Epithelial cell of proximal tubule (primary cell): ENCODE measurements around the gene TRIM60. TPM values are rescaled to one million over a fixed set of nuclear protein-coding genes. Genes with fewer than 3 reads are reported as not detected.
"Not testable (repeated sequence)": the region's sequence is repeated elsewhere in the genome, so short reads cannot be mapped to it uniquely, and the experiment has no call there.

ENCODE experiments used
- DNase-seq: peaks from one replicate; pipeline ENCODE4 v3.0.0-alpha.2; 2011; ENCODE audit warnings: low read depth
- H3K4me3 ChIP-seq: 2 replicates; pipeline ENCODE4 v1.5.1; 2011; ENCODE audit warnings: low read depth, mild to moderate bottlenecking, low read length
- total RNA-seq: library from RNA; depleted of rRNA; stranded (reverse); fragments of >200 nt; gene quantifications from 2 replicates; pipeline ENCODE4 v1.2.3, GENCODE V29; 2015
- TF ChIP-seq, protein P1 (sequence below): conservative IDR thresholded peaks from 2 replicates; pipeline ENCODE4 v1.5.1; 2012; ENCODE audit warnings: low read depth, mild to moderate bottlenecking, low read length

TRIM60 gene
- total RNA-seq, 1 donor from 2014 or later = not detected

DNA sequence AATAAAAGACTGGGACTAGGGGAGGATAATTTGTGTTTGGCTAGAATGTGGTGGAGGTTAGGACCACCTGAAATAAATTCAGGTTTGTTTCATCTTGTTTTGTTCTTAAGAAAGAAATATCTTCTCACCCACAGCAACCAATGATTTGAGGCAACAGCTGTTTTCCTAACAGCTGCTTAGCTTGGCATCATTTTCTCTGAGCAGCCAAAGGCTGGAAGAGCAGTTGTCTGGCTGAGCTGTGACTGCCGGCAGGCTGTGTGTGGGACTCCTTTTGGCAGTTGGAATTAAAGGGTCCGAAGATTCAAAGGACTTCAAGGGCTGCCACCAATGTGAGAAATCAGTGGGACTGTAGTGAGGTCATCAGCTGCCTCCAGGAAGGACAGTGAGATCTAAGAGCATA is 26.9 kb downstream of the TRIM60 start:
- no peak overlapping the region for H3K4me3 ChIP-seq
- no peak for DNase-seq
- TF ChIP-seq, protein P1, sequence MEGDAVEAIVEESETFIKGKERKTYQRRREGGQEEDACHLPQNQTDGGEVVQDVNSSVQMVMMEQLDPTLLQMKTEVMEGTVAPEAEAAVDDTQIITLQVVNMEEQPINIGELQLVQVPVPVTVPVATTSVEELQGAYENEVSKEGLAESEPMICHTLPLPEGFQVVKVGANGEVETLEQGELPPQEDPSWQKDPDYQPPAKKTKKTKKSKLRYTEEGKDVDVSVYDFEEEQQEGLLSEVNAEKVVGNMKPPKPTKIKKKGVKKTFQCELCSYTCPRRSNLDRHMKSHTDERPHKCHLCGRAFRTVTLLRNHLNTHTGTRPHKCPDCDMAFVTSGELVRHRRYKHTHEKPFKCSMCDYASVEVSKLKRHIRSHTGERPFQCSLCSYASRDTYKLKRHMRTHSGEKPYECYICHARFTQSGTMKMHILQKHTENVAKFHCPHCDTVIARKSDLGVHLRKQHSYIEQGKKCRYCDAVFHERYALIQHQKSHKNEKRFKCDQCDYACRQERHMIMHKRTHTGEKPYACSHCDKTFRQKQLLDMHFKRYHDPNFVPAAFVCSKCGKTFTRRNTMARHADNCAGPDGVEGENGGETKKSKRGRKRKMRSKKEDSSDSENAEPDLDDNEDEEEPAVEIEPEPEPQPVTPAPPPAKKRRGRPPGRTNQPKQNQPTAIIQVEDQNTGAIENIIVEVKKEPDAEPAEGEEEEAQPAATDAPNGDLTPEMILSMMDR = no peak

DNA sequence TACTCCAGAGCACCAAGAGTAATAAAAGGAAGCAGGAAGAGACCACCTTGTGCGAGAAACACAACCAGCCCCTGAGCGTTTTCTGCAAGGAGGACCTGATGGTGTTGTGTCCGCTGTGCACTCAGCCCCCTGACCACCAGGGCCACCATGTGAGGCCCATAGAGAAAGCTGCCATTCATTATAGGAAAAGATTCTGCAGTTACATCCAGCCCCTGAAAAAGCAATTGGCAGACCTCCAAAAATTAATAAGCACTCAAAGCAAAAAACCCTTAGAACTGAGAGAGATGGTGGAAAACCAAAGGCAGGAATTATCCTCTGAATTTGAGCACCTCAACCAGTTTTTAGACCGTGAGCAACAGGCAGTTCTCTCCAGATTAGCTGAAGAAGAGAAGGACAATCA is 27.6 kb downstream of the TRIM60 start:
- TF ChIP-seq, protein P1 = no peak
- H3K4me3 ChIP-seq = no peak overlapping the region
- DNase-seq = no peak

DNA sequence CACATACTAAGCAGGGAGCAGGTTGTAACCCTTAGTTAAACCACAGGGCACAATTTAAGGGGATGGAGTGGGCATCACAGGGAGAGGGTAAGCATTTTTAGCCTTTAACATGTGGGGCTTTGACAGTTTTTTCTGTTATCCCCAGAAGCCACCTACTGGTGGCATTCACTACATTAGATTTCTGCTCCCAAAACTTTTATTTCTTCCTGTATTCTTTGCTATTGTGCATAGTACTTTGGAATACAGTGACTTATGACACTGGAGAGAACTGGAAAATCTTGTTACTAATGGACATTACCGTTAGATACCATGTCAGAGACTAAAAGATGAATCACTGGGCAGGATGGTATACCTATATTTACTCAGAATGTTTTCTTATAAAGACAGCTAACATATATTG is 29.1 kb downstream of the TRIM60 start:
- DNase-seq = no peak
- H3K4me3 ChIP-seq = no peak overlapping the region
- TF ChIP-seq, protein P1 = peak; percentile 53

DNA sequence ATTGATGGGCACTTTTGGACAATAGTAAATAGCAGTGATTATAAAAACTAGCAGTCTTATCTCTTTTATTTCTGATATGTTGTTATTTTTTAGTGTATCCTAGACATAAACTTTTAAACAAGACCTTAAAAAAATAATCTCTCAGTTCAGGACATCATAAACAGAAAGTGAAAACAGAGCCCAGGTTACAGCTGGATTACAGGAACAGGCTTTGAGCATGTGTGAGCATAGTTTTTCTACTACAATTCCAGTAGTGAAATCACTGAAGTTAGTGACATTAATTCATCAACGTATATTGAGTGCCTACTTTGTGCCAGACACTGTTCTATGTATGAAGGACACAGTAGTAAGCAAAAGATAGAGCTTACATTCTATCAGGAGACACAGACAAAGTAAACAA is 38.8 kb downstream of the TRIM60 start:
- TF ChIP-seq, protein P1 = no peak
- H3K4me3 ChIP-seq = no peak overlapping the region
- DNase-seq = no peak

DNA sequence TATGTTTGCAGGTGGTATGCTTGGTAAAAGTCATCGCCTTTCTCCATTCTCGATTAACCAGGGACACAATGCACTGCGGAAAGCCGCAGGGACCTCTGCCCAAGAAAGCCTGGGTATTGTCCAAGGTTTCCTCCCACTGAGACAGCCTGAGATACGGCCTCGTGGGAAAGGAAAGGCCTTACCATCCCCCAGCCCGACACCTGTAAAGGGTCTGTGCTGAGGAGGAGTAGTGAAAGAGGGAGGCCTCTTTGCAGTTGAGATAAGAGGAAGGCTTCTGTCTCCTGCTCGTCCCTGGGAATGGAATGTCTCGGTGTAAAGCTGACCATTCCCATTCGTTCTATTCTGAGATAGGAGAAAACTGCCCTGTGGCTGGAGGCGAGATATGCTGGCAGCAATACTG is 41.5 kb downstream of the TRIM60 start:
- not testable (repeated sequence) for DNase-seq, H3K4me3 ChIP-seq

DNA sequence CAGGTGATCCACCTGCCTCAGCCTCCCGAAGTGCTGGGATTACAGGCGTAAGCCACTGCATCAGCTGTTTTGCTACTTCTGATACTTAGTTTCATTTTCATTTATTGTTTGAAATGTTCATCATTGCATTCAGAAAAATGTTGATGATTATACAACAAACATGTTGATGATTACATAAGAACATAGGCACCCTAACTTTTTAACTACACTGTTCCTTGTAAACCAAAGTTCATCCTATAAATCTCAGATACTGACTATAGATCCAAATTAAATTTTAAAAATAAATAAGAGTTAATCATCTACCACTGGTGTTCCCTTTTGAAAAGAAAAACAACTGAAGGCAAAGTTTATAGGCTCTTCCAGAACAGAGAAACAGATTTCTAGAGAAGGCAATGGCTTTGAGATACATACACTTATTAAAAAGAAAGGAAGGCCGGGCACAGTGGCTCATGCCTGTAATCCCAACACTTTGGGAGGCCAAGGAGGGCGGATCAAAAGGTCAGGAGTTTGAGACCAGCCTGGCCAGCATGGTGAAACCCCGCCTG is 45.3 kb downstream of the TRIM60 start:
- TF ChIP-seq, protein P1 = no peak
- DNase-seq = no peak
- no peak overlapping the region for H3K4me3 ChIP-seq

DNA sequence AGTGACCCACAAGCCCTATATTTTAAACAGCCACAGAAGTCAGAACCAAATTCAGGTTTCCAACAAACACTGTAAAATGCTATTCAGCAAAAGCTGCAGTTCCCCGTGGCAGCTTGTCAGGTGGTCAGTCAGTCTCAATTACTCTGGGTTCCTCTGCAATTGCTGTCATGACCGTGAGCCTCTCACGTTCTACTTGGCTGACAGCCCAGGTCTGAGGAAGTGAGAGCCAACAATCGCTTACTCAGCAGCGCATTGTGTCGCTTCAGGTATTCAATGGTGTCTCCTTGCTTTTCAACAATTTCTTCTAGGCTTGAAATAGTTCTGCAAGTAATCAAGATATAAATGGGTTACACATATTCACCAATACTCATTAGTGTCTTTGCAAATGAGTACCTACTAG is 47.7 kb downstream of the TRIM60 start:
- TF ChIP-seq, protein P1 = no peak
- H3K4me3 ChIP-seq = no peak overlapping the region
- DNase-seq = peak; percentile 39

DNA sequence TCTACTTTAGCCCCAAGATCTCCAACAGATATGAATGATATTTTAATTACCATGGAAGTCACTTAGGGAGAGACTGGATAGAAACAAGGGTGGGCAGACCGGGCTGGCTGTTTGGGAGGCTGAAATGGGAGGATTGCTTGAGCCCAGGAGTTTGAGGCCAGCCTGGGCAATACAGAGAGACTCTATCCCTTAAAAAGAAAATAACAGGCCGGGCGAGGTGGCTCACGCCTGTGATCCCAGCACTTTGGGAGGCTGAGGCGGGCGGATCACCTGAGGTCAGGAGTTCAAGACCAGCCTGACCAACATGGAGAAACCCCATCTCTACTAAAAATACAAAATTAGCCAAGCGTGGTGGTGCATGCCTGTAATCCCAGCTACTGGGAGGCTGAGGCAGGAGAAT is 53.0 kb downstream of the TRIM60 start:
- not testable (repeated sequence) for H3K4me3 ChIP-seq, DNase-seq
